MM.1S (cell line): ENCODE results near the gene S100A13.
"Not testable (repeated sequence)": the region's sequence is repeated elsewhere in the genome, so short reads cannot be mapped to it uniquely, and the experiment has no call there.

Source experiments
- DNase-seq: peaks from one replicate; pipeline ENCODE4 v3.0.0-alpha.2; 2015
- H2AFZ ChIP-seq: fragments of 300-600 bp; sonication (generic); 2 replicates; pipeline ENCODE4 v1.6.0; 2016; ENCODE audit warnings: antibody characterized with exemption, low read length
- H3F3A ChIP-seq: fragments of 300-600 bp; sonication (generic); 2 replicates; pipeline ENCODE4 v1.6.1; 2016; ENCODE audit warnings: mild to moderate bottlenecking, antibody characterized with exemption, low read length, moderate library complexity, mixed read lengths; ENCODE audit not compliant: insufficient read depth
- H3K27ac ChIP-seq: fragments of 300-600 bp; sonication (generic); 2 replicates; pipeline ENCODE4 v1.5.1; 2016; ENCODE audit warnings: mild to moderate bottlenecking, low read length
- H3K27me3 ChIP-seq: fragments of 300-600 bp; sonication (generic); replicated peaks from 2 replicates; pipeline ENCODE4 v1.6.0; 2016; ENCODE audit warnings: low read length; ENCODE audit not compliant: insufficient read depth
- H3K36me3 ChIP-seq: fragments of 300-600 bp; sonication (generic); replicated peaks from 2 replicates; pipeline ENCODE4 v1.6.1; 2016; ENCODE audit warnings: mild to moderate bottlenecking, low read length, mixed read lengths; ENCODE audit not compliant: insufficient read depth
- H3K4me1 ChIP-seq: fragments of 300-600 bp; sonication (generic); 2 replicates; pipeline ENCODE4 v1.6.1; 2016; ENCODE audit warnings: low read length, mixed read lengths
- H3K4me2 ChIP-seq: fragments of 300-600 bp; sonication (generic); 2 replicates; pipeline ENCODE4 v1.6.0; 2016; ENCODE audit warnings: low read depth, low read length
- H3K4me3 ChIP-seq: fragments of 300-600 bp; sonication (generic); 2 replicates; pipeline ENCODE4 v1.5.1; 2016; ENCODE audit warnings: low read length, mixed read lengths
- H3K79me2 ChIP-seq: fragments of 300-600 bp; sonication (generic); 2 replicates; pipeline ENCODE4 v1.6.1; 2016; ENCODE audit warnings: mixed run types, low read length, mixed read lengths
- H3K9ac ChIP-seq: fragments of 300-600 bp; sonication (generic); 2 replicates; pipeline ENCODE4 v1.6.1; 2016; ENCODE audit warnings: low read length, mixed read lengths
- H3K9me2 ChIP-seq: fragments of 300-600 bp; sonication (generic); replicated peaks from 2 replicates; pipeline ENCODE4 v1.6.1; 2016; ENCODE audit warnings: mild to moderate bottlenecking, low read length, mixed read lengths; ENCODE audit not compliant: insufficient read depth
- H3K9me3 ChIP-seq: fragments of 300-600 bp; sonication (generic); replicated peaks from 2 replicates; pipeline ENCODE4 v1.6.1; 2016; ENCODE audit warnings: mild to moderate bottlenecking, low read length, mixed read lengths; ENCODE audit not compliant: insufficient read depth
- H4K20me1 ChIP-seq: fragments of 300-600 bp; sonication (generic); 2 replicates; pipeline ENCODE4 v1.6.1; 2016; ENCODE audit warnings: mild to moderate bottlenecking, low read length, moderate library complexity, mixed read lengths; ENCODE audit not compliant: insufficient read depth
- CTCF ChIP-seq: fragments of 300-600 bp; sonication (generic); IDR thresholded peaks from 2 replicates; pipeline ENCODE4 v1.5.1; 2016; ENCODE audit warnings: antibody characterized with exemption, low read length, mixed read lengths
- EZH2 ChIP-seq: fragments of 300-600 bp; sonication (generic); optimal IDR thresholded peaks from 2 replicates; pipeline ENCODE3; 2017; ENCODE audit warnings: low read depth, mild to moderate bottlenecking, antibody characterized with exemption, low read length, mixed read lengths
- EZH2phosphoT487 ChIP-seq: fragments of 300-600 bp; sonication (generic); IDR thresholded peaks from 2 replicates; pipeline ENCODE4 v1.6.1; 2018; ENCODE audit warnings: antibody characterized with exemption, low read length

S100A13 gene

GRCh38 chr1:153585006-153585405, 42.3 kb downstream of the S100A13 start:
- Histone ChIP-seq H3F3A (no peaks in the 10 kb centered on the region), H3K27ac (no peak overlapping the region)

GRCh38 chr1:153583976-153584375, 43.3 kb downstream of the S100A13 start:
- Histone ChIP-seq H3K9me2 (no peaks in the 10 kb centered on the region), H3K4me3 (no peak overlapping the region), H3K79me2 (no peaks in the 10 kb centered on the region), H3K27me3 (no peaks in the 10 kb centered on the region; the same call in 1 of the 2 replicates), H3K4me1 (no peaks in the 10 kb centered on the region), H3K27ac (no peak overlapping the region), H3K4me2 (no peak overlapping the region), H4K20me1 (no peaks in the 10 kb centered on the region), H3K9me3 (no peaks in the 10 kb centered on the region), H3K36me3 (no peaks in the 10 kb centered on the region), H3K9ac (no peak overlapping the region), H3F3A (no peaks in the 10 kb centered on the region), H2AFZ (no peak overlapping the region)
- DNase-seq, result no peak
- no peak for TF ChIP-seq EZH2phosphoT487

More at GRCh38 chr1:153585006-153585405, 42.3 kb downstream of the S100A13 start:
- no peak overlapping the region for H3K9ac ChIP-seq
- no peak overlapping the region for H3K4me3 ChIP-seq
- no peaks in the 10 kb centered on the region for H3K9me2 ChIP-seq
- no peak for TF ChIP-seq EZH2phosphoT487
- no peak for TF ChIP-seq CTCF
- no peak for TF ChIP-seq EZH2
- no peaks in the 10 kb centered on the region for H3K9me3 ChIP-seq
- no peak overlapping the region for H3K4me2 ChIP-seq
- DNase-seq, result no peak
- H3K4me1 ChIP-seq, result no peaks in the 10 kb centered on the region
- H2AFZ ChIP-seq, result no peak overlapping the region
- H3K79me2 ChIP-seq, result no peaks in the 10 kb centered on the region
- H3K27me3 ChIP-seq, result no peaks in the 10 kb centered on the region
- H3K36me3 ChIP-seq, result no peaks in the 10 kb centered on the region
- no peaks in the 10 kb centered on the region for H4K20me1 ChIP-seq

- H3K36me3 ChIP-seq, H2AFZ ChIP-seq, H3K27ac ChIP-seq, H3K79me2 ChIP-seq, H3K9me3 ChIP-seq, H3K4me3 ChIP-seq, H3K9me2 ChIP-seq, H3K27me3 ChIP-seq, H3K9ac ChIP-seq, H3F3A ChIP-seq, H4K20me1 ChIP-seq, H3K4me1 ChIP-seq, DNase-seq, H3K4me2 ChIP-seq: not testable (repeated sequence)
Observed at GRCh38 chr1:153583514-153583913, 43.8 kb downstream of the S100A13 start.

GRCh38 chr1:153582836-153583235, 44.5 kb downstream of the S100A13 start:
- DNase-seq, H3K27ac ChIP-seq, H3K4me3 ChIP-seq: not testable (repeated sequence)

GRCh38 chr1:153578936-153579335, 48.4 kb downstream of the S100A13 start:
- Histone ChIP-seq H3K4me1 (no peaks in the 10 kb centered on the region), H2AFZ (no peak overlapping the region), H3K9ac (no peak overlapping the region), H3K36me3 (no peaks in the 10 kb centered on the region), H3K4me3 (no peak overlapping the region), H3K4me2 (no peak overlapping the region), H3K27ac (no peak overlapping the region), H4K20me1 (no peaks in the 10 kb centered on the region), H3K9me3 (no peaks in the 10 kb centered on the region), H3F3A (no peaks in the 10 kb centered on the region), H3K9me2 (no peaks in the 10 kb centered on the region), H3K27me3 (peaks cover 11% of the 10 kb centered on the region), H3K79me2 (no peaks in the 10 kb centered on the region)
- DNase-seq, result no peak
- TF ChIP-seq EZH2phosphoT487 (no peak), EZH2 (no peak), CTCF (no peak)

More at GRCh38 chr1:153582836-153583235, 44.5 kb downstream of the S100A13 start:
- H3K79me2 ChIP-seq, H3K27me3 ChIP-seq, H3F3A ChIP-seq, H3K9me2 ChIP-seq, H3K9ac ChIP-seq, H3K9me3 ChIP-seq, H3K4me1 ChIP-seq, H2AFZ ChIP-seq, H3K4me2 ChIP-seq, H4K20me1 ChIP-seq, H3K36me3 ChIP-seq: not testable (repeated sequence)
